ENCODE data around the gene PANX2.
"Not testable (repeated sequence)": the region's sequence is repeated elsewhere in the genome, so short reads cannot be mapped to it uniquely, and the experiment has no call there.

The PANX2 gene, protein sequence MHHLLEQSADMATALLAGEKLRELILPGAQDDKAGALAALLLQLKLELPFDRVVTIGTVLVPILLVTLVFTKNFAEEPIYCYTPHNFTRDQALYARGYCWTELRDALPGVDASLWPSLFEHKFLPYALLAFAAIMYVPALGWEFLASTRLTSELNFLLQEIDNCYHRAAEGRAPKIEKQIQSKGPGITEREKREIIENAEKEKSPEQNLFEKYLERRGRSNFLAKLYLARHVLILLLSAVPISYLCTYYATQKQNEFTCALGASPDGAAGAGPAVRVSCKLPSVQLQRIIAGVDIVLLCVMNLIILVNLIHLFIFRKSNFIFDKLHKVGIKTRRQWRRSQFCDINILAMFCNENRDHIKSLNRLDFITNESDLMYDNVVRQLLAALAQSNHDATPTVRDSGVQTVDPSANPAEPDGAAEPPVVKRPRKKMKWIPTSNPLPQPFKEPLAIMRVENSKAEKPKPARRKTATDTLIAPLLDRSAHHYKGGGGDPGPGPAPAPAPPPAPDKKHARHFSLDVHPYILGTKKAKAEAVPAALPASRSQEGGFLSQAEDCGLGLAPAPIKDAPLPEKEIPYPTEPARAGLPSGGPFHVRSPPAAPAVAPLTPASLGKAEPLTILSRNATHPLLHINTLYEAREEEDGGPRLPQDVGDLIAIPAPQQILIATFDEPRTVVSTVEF

DNA sequence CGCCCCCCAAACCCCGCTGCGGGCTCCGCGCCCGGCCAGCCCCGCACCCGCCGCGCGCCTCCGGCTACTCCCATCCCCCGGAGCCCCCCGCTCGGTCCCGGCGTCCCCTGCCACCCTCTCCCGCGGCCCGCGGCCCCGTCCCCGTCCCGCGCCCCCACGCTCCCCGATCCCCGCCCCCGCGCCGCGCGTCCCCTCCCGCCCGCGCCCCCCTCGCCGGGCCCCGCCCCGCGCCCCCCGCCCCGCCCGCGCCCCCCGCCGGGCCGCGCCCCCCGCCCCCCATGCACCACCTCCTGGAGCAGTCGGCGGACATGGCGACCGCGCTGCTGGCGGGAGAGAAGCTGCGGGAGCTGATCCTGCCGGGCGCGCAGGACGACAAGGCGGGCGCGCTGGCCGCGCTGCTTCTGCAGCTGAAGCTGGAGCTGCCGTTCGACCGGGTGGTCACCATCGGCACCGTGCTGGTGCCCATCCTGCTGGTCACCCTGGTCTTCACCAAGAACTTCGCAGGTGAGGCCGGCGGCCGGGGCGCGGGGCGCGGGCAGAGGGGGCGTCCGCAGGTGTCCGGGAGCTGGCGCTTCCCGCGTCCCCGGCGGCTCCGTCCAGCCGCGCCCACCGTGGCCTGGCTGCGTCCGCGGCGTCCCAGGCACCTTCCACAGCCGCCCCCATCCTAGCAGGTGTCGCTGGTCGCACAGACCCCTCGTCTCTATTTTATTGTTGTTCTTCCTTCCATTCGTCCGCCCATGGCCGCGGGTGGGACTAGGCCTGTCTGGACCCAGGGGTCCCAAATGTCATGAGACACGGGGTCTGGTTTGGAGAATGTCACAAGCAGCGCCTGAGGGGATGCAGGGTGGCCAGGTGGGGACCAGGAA, at the start of gene PANX2:
PANX2 (plus strand) TSS at position 279 of the 866 bp plus-strand sequence; CDS start at position 279, 0 bp downstream.
- no peak for DNase-seq (ENCODE audit: extremely low read depth in 1 of 2, low read depth in 1 of 2)

DNA sequence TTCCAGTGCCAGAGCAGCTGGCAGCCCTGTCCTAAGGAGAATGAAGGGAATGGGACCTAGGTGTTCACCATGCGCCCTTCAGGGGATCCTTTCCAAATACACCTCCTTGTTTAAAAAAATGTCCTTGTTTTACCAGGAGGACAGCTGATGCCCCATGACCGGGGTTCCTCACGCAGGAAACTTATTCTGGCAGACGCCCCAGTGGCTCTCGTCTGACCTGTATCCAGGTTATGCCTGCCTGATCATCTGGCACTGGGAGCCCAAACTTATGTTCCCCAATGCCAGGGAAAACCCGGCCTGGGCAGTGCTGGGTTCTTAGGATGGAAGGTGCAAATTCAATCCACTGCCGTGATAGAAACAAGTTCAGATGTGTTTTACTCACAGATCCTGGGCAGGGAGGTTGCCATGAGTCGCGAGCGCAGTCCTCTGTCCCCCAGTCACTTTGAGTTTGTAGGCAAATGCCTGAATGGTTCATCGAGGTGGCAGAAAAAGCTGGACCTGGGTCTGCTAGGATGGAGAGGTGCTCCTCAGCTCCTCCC, 49.3 kb upstream of the PANX2 start:
- DNase-seq (ENCODE audit: extremely low read depth in 1 of 2, low read depth in 1 of 2), result no peak

- no peak for DNase-seq (ENCODE audit: extremely low read depth in 1 of 2, low read depth in 1 of 2)
Observed at GRCh38 chr22:50123119-50123518, 47.4 kb upstream of the PANX2 start.

DNA sequence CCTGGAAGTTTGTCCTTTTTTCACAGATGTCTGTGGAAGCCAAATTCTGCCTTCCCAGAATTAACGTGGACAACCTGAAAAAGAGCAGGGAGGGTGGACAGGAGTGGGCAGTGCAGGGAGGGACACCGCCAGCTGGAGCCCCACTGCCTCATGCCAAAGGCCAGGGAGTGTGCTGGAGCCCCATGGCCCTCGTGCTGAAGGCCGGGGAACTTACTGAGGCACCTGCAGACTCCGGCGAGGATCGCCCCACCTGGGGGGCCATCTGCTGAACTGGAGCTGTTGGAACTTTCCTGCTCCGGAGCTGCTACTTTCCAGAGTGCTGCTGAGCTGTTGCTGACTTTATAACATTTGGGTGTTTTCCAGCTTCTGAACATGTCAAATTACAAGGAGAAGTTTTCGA, 45.5 kb upstream of the PANX2 start:
- no peak for DNase-seq (ENCODE audit: extremely low read depth in 1 of 2, low read depth in 1 of 2)

DNA sequence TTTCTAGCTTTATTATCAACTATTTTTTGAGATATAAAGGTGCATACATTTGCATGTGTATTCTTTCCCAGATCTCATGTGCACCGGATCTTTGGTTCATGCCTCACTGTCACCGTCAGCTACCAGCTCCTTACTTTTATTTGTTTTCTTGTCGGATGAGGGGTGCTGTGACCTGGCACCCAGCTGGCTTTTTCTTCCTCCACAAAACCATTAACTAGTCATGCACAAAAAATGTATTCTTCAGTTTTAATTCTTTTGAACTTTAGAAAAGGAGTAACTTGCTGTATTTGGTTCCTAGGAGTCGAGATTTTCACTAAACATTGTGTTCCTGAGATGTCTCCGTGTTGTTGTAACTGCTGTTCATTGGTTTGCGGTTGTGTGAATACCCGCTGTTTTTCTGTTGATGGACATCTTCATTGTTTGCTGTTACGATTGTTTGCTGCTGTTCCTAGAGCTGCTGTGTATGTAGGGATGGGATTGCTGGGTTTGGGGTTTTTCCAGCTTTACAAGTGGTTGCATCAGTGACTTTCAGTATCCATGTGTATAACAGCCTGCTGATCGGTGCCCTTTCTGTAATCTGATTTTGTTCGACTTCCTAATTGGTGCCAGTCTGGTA, 41.3 kb upstream of the PANX2 start:
- no peak for DNase-seq (ENCODE audit: extremely low read depth in 1 of 2, low read depth in 1 of 2)

GRCh38 chr22:50131894-50132293, 38.6 kb upstream of the PANX2 start:
- DNase-seq (ENCODE audit: extremely low read depth in 1 of 2, low read depth in 1 of 2), result no peak

DNA sequence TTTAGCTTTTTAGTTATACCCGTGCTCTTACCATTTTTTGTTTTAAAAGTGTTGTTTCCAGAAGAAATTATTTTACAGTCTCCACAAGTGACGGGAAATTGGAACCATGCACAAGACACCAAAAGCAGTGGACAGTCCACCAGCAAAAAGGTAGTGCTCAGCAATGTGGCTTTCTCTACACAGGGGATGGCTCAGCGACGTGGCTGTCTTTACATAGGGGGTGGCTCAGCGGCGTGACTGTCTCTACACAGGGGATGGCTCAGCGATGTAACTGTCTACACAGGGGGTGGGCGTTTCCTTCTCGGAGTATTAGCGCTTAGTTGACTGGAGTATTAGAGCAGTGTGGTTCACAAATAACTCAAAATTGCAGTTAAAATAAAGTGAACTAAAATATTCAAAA, 36.0 kb upstream of the PANX2 start:
- no peak for DNase-seq (ENCODE audit: extremely low read depth in 1 of 2, low read depth in 1 of 2)

DNA sequence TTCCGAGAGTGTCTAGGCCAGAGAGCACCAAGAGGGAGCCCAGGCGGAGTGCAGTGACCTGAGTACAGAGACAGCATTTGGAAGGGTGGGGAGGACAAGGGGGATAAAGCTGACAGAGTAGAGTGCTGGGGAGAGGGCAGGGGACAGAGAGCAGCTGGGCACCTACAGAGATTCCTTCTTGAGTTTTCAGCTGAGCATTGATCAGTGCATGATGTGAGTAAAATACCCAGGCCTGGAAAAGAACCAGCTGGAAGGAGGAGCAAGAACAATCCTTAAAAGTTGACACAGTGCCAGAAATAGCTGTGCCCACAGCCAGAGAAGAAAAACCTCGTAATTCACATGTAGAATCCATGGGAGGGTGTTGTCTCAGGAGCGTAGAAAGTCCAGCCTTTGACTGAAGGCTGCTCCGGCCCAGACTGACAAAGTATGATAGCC, 33.9 kb upstream of the PANX2 start:
- no peak for DNase-seq (ENCODE audit: extremely low read depth in 1 of 2, low read depth in 1 of 2)

DNA sequence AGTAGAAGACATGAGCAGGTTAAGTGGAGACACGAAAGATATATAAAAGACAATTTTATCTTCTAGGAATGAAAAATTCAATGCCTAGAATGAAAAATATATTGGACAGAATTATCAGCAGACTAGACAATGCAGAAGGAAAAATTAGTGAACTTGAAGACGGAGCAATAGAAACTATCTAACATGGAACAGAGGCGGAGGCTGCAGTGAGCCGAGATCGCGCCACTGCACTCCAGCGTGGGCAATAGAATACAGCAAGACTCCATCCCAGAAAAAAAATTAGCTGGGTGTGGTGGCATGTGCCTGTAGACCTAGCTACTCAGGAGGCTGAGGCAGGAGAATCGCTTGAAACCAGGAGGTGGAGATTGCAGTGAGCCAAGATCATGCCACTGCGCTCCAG, 33.3 kb upstream of the PANX2 start:
- DNase-seq (ENCODE audit: extremely low read depth in 1 of 2, low read depth in 1 of 2), result not testable (repeated sequence)

GRCh38 chr22:50138041-50138440, 32.5 kb upstream of the PANX2 start:
- DNase-seq (ENCODE audit: extremely low read depth in 1 of 2, low read depth in 1 of 2), result no peak

DNA sequence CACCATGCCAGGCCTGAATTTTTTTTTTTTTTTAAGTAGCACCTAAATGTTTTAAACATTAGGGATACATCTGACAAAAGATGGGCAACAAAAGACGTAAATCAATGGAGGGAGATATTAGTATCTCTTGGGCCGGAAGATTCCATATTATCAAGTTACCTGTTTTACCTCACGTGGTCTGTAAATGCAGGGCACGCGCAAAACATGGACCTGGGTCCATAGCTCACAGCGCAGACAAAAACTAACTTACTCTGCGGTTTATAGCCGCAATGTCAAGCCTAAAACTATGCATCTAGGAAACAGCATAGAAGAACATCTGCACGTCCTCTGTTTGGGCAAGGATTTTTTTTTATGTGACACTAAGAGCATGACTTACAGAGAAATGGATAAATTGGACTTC, 31.5 kb upstream of the PANX2 start:
- DNase-seq (ENCODE audit: extremely low read depth in 1 of 2, low read depth in 1 of 2), result no peak

DNA sequence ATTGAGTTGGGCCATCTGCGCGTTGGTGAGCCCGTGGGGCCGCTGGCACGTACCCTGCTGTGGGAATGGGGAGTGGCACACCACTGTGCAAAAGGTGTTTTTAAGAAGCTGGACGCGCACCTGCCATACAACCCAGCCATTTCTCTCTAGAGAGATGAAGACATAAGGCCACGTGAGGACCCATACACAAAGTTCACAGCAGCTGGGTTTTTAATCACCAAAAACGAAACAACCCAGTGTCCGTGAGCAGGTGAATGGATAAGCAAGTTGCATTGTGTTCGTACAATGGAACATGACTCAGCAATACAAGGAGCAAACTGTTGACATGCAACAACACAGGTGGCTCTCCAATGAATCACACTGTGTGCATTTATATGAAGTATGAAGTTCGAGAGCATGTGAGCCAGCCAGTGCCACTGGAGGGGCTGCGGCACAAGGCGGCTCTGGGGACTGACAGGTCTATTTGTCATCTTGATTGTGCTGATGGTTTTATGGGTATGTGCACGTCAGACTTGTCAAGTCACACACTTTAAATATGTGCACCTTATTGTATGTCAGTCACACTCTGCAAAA, 30.6 kb upstream of the PANX2 start:
- no peak for DNase-seq (ENCODE audit: extremely low read depth in 1 of 2, low read depth in 1 of 2)

- DNase-seq (ENCODE audit: extremely low read depth in 1 of 2, low read depth in 1 of 2), result no peak
Observed at GRCh38 chr22:50140615-50141014, 29.9 kb upstream of the PANX2 start.

DNA sequence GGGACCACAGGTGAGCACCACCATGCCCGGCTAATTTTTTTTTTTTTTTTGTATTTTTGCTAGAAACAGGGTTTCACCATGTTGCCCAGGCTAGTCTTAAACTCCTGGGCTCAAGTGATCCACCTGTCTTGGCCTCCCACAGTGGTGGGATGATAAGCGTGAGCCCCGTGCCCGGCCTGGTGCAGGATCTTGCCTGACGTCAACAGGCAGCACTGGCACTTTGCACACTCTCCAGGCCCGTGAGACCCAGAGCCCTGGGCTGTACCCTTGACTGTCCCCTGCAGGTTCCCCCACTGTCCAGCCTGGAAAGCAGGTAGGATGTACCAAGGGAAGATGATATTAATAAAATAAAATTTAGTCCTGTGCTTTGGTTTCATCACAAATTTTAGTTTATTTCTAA, 29.1 kb upstream of the PANX2 start:
- no peak for DNase-seq (ENCODE audit: extremely low read depth in 1 of 2, low read depth in 1 of 2)

GRCh38 chr22:50141891-50142363, 28.6 kb upstream of the PANX2 start:
- DNase-seq (ENCODE audit: extremely low read depth in 1 of 2, low read depth in 1 of 2), result no peak

DNA sequence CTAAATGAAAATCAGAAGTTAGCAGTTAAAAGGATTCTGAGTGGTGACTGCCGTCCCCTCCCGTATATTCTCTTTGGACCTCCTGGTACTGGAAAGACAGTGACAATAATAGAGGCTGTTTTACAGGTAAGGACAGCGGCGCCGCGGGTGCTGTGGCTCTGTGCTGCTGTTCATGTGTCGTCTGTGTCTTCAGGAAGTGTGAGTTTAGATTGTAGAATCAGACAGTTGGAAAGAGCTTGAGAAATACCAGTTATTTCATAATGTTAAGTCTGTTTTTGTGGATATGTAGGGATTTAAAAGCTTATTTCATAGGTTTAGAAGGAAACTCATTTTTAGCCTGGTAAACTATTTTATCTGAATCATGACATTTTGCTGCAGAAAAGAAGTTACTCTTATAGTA, 27.4 kb upstream of the PANX2 start:
- DNase-seq (ENCODE audit: extremely low read depth in 1 of 2, low read depth in 1 of 2), result no peak

DNA sequence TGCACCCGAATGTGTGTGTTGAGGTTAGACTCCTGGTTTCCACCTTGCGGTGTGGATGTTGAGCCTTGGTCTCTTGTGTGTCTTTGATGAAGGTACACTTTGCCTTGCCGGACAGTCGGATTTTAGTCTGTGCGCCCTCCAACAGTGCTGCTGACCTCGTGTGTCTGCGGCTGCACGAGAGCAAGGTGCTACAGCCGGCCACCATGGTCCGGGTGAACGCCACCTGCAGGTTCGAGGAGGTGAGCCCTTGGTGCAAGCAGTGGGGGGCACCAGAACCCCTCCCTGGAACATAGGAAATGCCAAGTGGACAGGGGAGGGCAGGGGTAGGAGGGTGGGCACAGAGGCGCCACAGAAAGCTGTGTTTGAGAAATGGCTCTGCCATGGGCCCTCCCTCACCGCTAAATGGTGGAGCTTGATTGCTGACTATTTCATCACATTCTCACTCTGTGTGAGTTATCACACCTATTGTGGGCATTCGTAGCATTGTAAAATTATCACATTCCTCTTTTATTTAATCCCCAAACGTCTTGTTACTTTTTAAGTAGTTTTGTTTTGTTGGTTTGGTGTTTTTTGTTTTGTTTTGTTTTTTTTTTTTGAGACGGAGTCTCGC, 26.4 kb upstream of the PANX2 start:
- DNase-seq (ENCODE audit: extremely low read depth in 1 of 2, low read depth in 1 of 2), result no peak

- DNase-seq (ENCODE audit: extremely low read depth in 1 of 2, low read depth in 1 of 2), result no peak
Observed at GRCh38 chr22:50145721-50146438, 24.7 kb upstream of the PANX2 start.

Measured in activated CD8-positive, alpha-beta memory T cell treated with anti-CD3 and anti-CD28 coated beads for 1 hour (primary cell).